Measurements from ENCODE around the gene IL4.

IL4 gene

DNA sequence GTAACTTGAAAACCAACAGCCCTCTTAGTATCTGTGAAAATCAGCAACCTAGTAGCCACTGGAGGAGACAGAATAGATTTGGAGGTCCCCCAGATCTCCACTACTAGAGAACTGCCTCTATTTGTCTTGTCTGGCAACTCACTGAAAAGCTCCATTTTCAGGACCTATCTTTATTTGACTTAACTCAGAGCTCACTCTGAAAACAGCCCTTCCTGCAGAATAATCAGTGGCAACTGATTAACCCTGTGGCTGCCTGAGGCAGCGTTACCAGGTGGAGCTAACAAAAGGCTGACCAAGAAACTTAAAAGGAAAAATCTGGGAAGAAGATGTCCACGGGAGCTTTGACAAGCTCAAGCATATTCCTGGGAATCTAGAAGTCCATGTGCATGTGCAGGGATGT lies 26.3 kb upstream of the IL4 start:
- CTCF ChIA-PET: interaction anchor here (1.2 kb wide), 1 partner anchor 121 kb away, joined by 4 read pairs; no protein-coding TSS in a partner anchor
- Histone ChIP-seq H3K4me1 (ENCODE audit: control insufficient read depth, insufficient read depth, low read length) (no peaks in the 10 kb centered on the region), H3K27ac (ENCODE audit: extremely low read depth, low read depth, low read length) (no peak overlapping the region), H3K4me3 (ENCODE audit: low read depth, low read length) (no peak overlapping the region), H3K36me3 (ENCODE audit: control insufficient read depth in 2 of 2, insufficient read depth in 1 of 2, low read length in 2 of 2) (peaks cover 0 to 16% of the 10 kb centered on the region in 2 experiments; a peak in 2 of 3 replicates), H3K9me3 (ENCODE audit: control insufficient read depth, insufficient read depth, low read depth, low read length) (no peaks in the 10 kb centered on the region)
- POLR2A ChIA-PET: no interaction called here
- TF ChIP-seq ZNF394 (tag by site-specific recombination; IDR thresholded peaks at IDR 0.05; ENCODE audit: borderline replicate concordance) (no peak), ZNF223 (tag by site-specific recombination; IDR thresholded peaks at IDR 0.05) (no peak), ZFP69B (tag by site-specific recombination; IDR thresholded peaks at IDR 0.05) (no peak), ZSCAN16 (tag by site-specific recombination; IDR thresholded peaks at IDR 0.05) (no peak), ZNF112 (tag by site-specific recombination; IDR thresholded peaks at IDR 0.05) (no peak), IKZF3 (tag by site-specific recombination; IDR thresholded peaks at IDR 0.05) (no peak), ZNF704 (tag by site-specific recombination; IDR thresholded peaks at IDR 0.05) (no peak), ZNF211 (tag by site-specific recombination; IDR thresholded peaks at IDR 0.05; ENCODE audit: low read depth) (no peak), ZNF837 (tag by site-specific recombination; IDR thresholded peaks at IDR 0.05) (no peak), KLF8 (tag by site-specific recombination; IDR thresholded peaks at IDR 0.05) (no peak), ZNF629 (tag by site-specific recombination; IDR thresholded peaks at IDR 0.05) (no peak), ZNF157 (tag by site-specific recombination; IDR thresholded peaks at IDR 0.05) (no peak), ZNF248 (tag by site-specific recombination; IDR thresholded peaks at IDR 0.05) (no peak), ZNF174 (tag by site-specific recombination; IDR thresholded peaks at IDR 0.05) (no peak)

DNA sequence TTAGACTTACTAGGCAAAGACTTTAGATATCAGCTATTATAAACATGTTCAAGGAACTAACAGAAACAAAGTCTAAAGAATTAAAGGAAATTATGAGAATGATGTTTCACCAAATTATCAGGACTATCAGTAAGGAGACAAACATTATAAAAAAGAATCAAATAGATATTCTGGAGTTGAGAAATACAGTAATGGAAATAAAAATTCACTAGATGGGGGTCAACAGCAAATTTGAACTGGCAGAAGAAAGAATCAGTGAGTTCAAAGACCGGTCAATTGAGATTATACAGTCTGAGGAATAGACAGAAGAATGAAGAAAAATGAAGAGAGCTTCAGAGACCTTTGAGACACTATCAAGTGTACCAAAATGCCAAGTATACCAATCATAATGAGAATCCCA lies 25.4 kb upstream of the IL4 start:
- ChIA-PET CTCF (interaction anchor here (1.2 kb wide), 1 partner anchor 122 kb away, joined by 4 read pairs; no protein-coding TSS in a partner anchor), POLR2A (no interaction called here)
- TF ChIP-seq SETDB1 (IDR thresholded peaks at IDR 0.05; ENCODE audit: insufficient read length, low read length) (peak; percentile 51), SCRT2 (tag by site-specific recombination; IDR thresholded peaks at IDR 0.05) (0 out of 2 replicates have a peak, but pooled peaks have one; percentile 3), ZNF776 (tag by site-specific recombination; IDR thresholded peaks at IDR 0.05; ENCODE audit: borderline replicate concordance) (no peak)
- Histone ChIP-seq H3K36me3 (ENCODE audit: control insufficient read depth in 2 of 2, insufficient read depth in 1 of 2, low read length in 2 of 2) (peaks cover 0 to 7% of the 10 kb centered on the region in 2 experiments; a peak in 1 of 3 replicates), H3K27ac (ENCODE audit: extremely low read depth, low read depth, low read length) (no peak overlapping the region), H3K4me3 (ENCODE audit: low read depth, low read length) (no peak overlapping the region), H3K4me1 (ENCODE audit: control insufficient read depth, insufficient read depth, low read length) (no peaks in the 10 kb centered on the region), H3K9me3 (ENCODE audit: control insufficient read depth, insufficient read depth, low read depth, low read length) (no peaks in the 10 kb centered on the region)

DNA sequence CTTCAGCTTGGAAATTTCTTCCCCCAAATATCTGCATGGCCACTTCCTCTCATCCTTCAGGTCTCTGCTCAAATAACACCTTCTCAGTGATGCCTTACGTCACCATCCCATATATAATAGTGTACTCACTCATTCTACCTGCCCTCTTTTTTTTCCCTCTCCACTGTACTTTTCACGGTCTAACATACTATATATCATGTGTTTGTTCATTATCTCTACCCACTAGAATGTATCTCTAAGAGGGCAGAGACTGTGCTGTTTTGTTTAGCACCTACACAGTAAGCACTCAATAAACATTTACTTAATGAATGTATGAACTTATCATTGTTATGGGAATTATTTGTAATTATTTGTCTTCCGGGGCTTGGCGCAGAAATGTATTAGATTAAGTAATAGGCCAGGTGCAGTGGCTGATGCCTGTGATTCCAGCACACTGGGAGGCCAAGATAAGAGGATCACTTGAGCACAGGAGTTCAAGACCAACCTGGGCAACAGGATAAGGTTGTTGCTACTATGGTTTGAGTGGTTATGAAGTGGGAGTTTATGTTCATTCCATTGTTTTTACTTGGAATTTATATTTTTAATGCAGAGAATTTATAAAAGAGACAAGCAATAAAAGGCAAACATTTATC lies 21.8 kb upstream of the IL4 start:
- no peaks in the 10 kb centered on the region for H3K4me1 ChIP-seq (ENCODE audit: control insufficient read depth, insufficient read depth, low read length)
- no peak overlapping the region for H3K27ac ChIP-seq (ENCODE audit: extremely low read depth, low read depth, low read length)
- H3K36me3 ChIP-seq (ENCODE audit: control insufficient read depth in 2 of 2, insufficient read depth in 1 of 2, low read length in 2 of 2): no peaks in the 10 kb centered on the region
- H3K4me3 ChIP-seq (ENCODE audit: low read depth, low read length): no peak overlapping the region
- TF ChIP-seq, protein P1, sequence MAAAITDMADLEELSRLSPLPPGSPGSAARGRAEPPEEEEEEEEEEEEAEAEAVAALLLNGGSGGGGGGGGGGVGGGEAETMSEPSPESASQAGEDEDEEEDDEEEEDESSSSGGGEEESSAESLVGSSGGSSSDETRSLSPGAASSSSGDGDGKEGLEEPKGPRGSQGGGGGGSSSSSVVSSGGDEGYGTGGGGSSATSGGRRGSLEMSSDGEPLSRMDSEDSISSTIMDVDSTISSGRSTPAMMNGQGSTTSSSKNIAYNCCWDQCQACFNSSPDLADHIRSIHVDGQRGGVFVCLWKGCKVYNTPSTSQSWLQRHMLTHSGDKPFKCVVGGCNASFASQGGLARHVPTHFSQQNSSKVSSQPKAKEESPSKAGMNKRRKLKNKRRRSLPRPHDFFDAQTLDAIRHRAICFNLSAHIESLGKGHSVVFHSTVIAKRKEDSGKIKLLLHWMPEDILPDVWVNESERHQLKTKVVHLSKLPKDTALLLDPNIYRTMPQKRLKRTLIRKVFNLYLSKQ (tag by site-specific recombination; IDR thresholded peaks at IDR 0.05; ENCODE audit: borderline replicate concordance): no peak
- 0 out of 2 replicates have a peak, but pooled peaks have one; percentile 27 for TF ChIP-seq ZNF664 (tag by site-specific recombination; IDR thresholded peaks at IDR 0.05)
- CTCF ChIA-PET: interaction anchor here (0.7 kb wide), 1 partner anchor 158 kb away, joined by 4 read pairs; no protein-coding TSS in a partner anchor
- POLR2A ChIA-PET: no interaction called here
- H3K9me3 ChIP-seq (ENCODE audit: control insufficient read depth, insufficient read depth, low read depth, low read length): no peaks in the 10 kb centered on the region
